HG03066 (cell line): ENCODE measurements around the gene MPPED1.

ENCODE experiments used
- ATAC-seq: cut with Tn5 transposase; IDR thresholded peaks from one replicate; pipeline ENCODE4 v1.9.1; 2021; ENCODE audit warnings: low read depth; ENCODE audit not compliant: unreplicated experiment

Gene MPPED1

GRCh38 chr22:43446037-43446803 lies 34.4 kb downstream of the MPPED1 start:
- ATAC-seq: no peak

DNA sequence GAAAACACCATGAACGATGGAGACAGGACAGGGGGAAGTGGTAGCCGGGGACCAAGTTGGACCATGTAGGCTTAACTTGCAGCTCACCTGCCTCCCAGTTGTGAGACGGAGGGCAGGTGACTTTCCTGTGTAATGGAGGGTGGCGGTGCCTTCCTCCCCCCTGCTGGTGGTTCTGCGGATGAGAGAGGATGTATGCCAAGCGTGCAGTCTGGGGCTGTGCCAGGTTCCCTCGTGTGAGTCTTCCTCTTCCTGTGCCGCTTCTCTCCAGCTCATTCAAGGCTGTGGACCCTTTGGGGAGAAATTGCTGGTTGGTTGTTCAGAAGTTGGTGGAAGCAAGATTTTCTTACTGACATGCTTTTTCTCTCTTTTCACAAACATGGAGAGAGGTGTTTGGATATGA lies 35.1 kb downstream of the MPPED1 start:
- ATAC-seq: no peak

- no peak for ATAC-seq
Measured at GRCh38 chr22:43447380-43447779, 35.6 kb downstream of the MPPED1 start.

GRCh38 chr22:43448048-43448447 lies 36.2 kb downstream of the MPPED1 start:
- ATAC-seq: no peak

GRCh38 chr22:43449205-43449830 lies 37.5 kb downstream of the MPPED1 start:
- ATAC-seq: no peak

DNA sequence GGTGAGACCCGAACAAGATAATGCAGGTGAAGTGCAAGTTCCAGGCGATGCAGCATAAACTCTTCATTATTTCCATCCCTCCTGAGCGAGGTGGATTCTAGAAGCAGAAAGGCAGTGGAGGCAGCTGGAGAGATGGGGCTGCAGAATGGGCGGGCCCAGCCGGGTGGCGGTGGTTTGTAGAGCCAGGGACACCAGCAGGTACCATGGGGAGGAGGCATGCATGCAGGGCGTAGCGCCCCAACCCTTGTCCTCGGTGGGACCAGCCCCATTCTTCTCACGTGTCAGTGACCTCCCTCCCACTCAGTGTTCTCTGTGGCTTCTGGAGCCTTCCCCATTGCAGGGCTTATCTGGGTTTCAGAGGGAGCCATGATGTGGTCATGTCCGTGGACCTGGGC lies 38.0 kb downstream of the MPPED1 start:
- ATAC-seq: no peak

DNA sequence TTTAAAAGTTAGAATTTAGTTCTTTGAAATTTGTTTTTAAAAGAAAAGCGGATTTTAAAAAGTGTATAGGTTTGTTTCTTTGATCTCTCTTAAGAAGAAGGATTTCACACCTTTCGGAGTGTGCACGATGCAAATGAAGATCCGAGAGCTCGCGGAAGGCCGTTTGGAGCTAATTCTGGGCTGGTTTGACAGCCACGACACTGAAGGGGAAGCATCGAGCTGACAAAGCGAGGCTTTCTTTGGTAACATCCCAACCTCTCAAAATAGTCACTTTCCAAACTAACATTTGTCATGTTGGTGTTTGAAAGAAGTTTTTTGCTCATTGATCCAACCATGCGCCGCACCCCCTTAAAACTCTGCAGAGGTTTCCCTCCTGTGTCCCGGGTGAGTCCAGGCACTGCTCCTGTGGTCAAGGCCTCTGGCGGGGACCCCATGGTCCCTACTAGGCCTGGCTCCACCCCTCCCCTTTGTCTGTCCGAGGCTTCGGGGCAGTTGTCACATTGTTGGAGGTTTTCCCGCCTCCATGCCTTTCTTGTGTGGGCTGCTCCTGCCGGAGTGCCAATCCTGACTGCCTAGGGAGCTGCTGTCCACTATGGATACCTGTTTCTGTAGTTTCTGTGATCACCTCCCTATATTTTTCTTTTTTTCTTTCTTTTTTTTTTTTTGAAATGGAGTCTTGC lies 39.7 kb downstream of the MPPED1 start:
- no peak for ATAC-seq

GRCh38 chr22:43455846-43456245 lies 44.0 kb downstream of the MPPED1 start:
- ATAC-seq: no peak

- ATAC-seq: no peak
Measured at GRCh38 chr22:43457002-43457401, 45.2 kb downstream of the MPPED1 start.

DNA sequence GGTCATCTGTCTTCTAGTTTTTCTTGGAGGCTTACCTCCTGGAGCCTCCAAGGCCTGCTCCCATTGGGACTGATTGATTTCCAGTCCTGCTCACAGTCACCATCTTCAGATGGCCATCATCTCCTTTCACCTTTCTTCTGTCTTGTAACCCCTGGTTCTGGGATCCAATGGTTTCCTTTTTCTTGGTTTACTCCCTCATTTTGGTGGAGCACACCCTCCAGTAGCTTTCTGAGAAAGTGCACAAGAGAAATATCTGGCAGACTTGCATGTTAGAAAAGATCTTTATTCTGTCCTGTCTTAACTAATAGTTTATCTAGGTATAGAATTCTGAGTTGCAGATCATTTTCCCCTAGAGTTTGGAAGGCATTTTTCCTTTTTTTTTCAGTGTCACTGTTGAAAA lies 50.9 kb downstream of the MPPED1 start:
- ATAC-seq: no peak

DNA sequence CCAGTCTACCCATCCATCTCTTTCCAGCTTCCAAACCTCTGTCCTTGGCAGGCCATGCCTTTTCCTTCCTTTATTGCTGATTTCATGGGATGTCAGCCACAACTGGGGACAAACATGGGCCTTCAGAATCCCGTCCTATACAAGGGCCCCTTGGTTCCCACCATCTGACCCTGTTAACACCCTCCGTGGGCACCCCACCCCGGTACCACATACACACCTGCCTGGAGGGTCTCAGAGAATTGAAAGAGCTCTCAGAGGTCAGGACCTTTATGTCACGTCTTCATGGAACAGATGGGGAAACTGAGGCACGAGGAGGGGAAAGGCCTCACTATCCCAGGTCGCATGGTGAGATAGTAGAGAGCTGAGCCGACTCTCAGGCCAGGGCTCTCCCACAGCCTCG lies 53.0 kb downstream of the MPPED1 start:
- no peak for ATAC-seq

- no peak for ATAC-seq
Measured at GRCh38 chr22:43465291-43466015, 53.6 kb downstream of the MPPED1 start.

DNA sequence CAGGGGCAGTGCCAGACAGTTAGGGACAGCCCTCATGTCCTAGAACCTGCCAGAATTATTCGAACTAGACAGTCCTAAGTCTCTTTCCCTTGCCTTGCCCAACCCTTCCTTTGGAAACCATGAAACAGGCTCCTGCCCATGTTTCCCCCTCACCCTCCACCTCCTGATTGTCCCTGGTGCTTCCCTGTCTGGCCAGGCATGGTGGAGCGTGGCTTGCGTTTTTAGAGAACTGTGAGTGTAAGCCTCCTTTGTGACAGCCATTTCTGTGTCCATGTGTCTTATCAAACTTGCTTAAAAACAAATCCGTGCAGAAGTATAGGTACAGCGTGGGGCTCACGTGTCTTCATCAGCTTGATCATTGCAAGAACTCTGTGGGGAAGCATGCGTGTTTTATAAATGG lies 54.9 kb downstream of the MPPED1 start:
- no peak for ATAC-seq

GRCh38 chr22:43467216-43467940 lies 55.6 kb downstream of the MPPED1 start:
- no peak for ATAC-seq

DNA sequence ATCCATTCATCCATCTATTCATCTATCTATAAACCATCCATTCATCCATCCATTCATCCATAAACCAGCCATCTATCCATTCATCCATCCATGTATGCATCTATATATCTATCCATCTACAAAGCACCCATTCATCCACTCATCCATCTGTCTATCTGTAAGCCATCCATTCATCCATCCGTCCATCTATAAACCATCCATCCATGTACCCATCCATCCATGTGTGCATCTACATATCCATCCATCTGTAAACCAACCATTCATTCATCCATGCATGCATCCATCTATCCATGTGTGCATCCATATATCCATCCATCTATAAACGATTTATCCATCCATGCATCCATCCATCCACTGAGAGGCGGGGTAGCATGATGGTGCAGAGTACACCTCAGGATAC lies 58.4 kb downstream of the MPPED1 start:
- ATAC-seq: no peak

DNA sequence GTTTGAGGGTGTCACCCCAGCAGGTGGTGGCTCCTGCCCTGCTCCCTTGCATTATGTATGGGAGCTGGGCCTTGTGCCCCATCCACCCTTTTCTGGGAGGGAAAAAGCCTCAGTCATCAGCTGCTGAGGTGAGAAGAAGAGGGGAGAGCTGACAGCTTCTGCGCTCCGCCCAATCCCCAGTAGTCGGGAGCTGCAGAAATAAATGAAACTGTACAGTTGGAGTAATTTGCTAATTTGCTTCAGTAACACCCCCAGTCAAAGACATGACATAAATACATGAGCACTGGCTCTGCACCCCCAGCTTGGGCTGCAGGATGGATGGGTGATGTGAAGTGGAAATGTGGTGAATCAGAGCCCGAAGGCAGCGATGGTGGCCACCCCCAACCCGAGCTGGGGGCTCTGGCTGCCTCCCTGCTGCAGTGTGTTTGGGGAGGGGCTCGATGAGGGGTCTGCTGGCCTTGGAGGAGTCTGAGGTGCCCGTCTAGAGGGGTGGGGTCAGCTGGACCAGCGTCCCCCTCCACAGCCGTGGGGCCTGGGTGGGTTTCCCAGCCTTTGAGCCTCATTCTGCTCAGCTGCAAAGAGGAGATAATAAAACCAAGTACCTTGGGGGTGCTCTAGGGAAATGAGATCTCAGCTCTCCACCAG lies 59.2 kb downstream of the MPPED1 start:
- no peak for ATAC-seq

GRCh38 chr22:43471606-43472135 lies 59.9 kb downstream of the MPPED1 start:
- no peak for ATAC-seq

GRCh38 chr22:43473031-43473430 lies 61.2 kb downstream of the MPPED1 start:
- ATAC-seq: no peak

- ATAC-seq: no peak
Measured at GRCh38 chr22:43473441-43473840, 61.6 kb downstream of the MPPED1 start.
